H1 (cell line): ENCODE measurements around the gene PKMYT1. TPM values are rescaled to one million over a fixed set of nuclear protein-coding genes. Genes with fewer than 3 reads are reported as not detected.

Experiments used
- CTCF ChIA-PET: fragments of 300-600 bp; sonication (Branson Sonifier 250); formaldehyde crosslinking; loops from one replicate; lab custom pipeline; 2021; ENCODE audit not compliant: partially characterized antibody; lab: Charles Lee
- POLR2A ChIA-PET: fragments of 300-600 bp; sonication (Branson Sonifier 250); formaldehyde crosslinking; loops from one replicate; lab custom pipeline; 2021; ENCODE audit warnings: inconsistent platforms; ENCODE audit not compliant: partially characterized antibody; lab: Charles Lee
- DNase-seq, 2 experiments: peaks; one replicate each; pipeline versions ENCODE4 v3.0.0 to v3.0.0-alpha.2; 2010 to 2022; ENCODE audit warnings: low spot score in 2 of 2, low read depth in 1 of 2, mixed read lengths in 1 of 2
- FAIRE-seq: peaks from 2 replicates; lab custom pipeline; 2011; peaks lifted over from hg19 to GRCh38; lab: Jason Lieb, UNC
- H2AFZ ChIP-seq: 2 replicates; pipeline ENCODE4 v1.8.1; 2012; ENCODE audit warnings: low read length, inconsistent platforms
- H2AK5ac ChIP-seq: 2 replicates; pipeline ENCODE4 v1.6.1; 2013; ENCODE audit warnings: low read depth, low read length
- H2BK120ac ChIP-seq: replicated peaks from 2 replicates; pipeline ENCODE3; 2013; ENCODE audit warnings: low read depth, low read length, inconsistent platforms
- H2BK12ac ChIP-seq: 2 replicates; pipeline ENCODE4 v1.6.1; 2013; ENCODE audit warnings: low read depth, low read length
- H2BK15ac ChIP-seq: 2 replicates; pipeline ENCODE4 v1.6.1; 2013; ENCODE audit warnings: low read length
- H2BK20ac ChIP-seq: 2 replicates; pipeline ENCODE4 v1.6.1; 2013; ENCODE audit warnings: low read length
- H2BK5ac ChIP-seq: 2 replicates; pipeline ENCODE4 v1.6.1; 2013; ENCODE audit warnings: low read depth, low read length
- H3K14ac ChIP-seq: 2 replicates; pipeline ENCODE4 v1.6.1; 2013; ENCODE audit warnings: inconsistent platforms; ENCODE audit not compliant: insufficient read length
- H3K18ac ChIP-seq: 2 replicates; pipeline ENCODE4 v1.6.1; 2013; ENCODE audit warnings: low read length; ENCODE audit errors: extremely low read depth
- H3K23ac ChIP-seq: 2 replicates; pipeline ENCODE4 v1.6.1; 2013; ENCODE audit warnings: inconsistent platforms; ENCODE audit not compliant: insufficient read length
- H3K23me2 ChIP-seq: 2 replicates; pipeline ENCODE4 v1.6.1; 2013; ENCODE audit warnings: low read depth, low read length
- H3K27ac ChIP-seq: 2 replicates; pipeline ENCODE4 v1.6.1; 2011; ENCODE audit warnings: low read depth, low read length, inconsistent platforms
- H3K27me3 ChIP-seq, 4 experiments: replicated peaks in 1 of 4; 1 replicate in 1 of 4; 2 replicates in 3 of 4; pipeline versions ENCODE4 v1.6.1 to v1.8.1; 2011 to 2013; ENCODE audit warnings: low read length in 3 of 4, mild to moderate bottlenecking in 3 of 4, inconsistent platforms in 2 of 4, mixed read lengths in 2 of 4, moderate library complexity in 1 of 4; ENCODE audit not compliant: control insufficient read depth in 3 of 4, insufficient read depth in 3 of 4; ENCODE audit errors: extremely low read depth in 1 of 4
- H3K36me3 ChIP-seq, 4 experiments: 2 replicates each; pipeline versions ENCODE4 v1.6.1 to v1.8.1; 2011 to 2013; ENCODE audit warnings: mild to moderate bottlenecking in 4 of 4, low read length in 3 of 4, moderate library complexity in 2 of 4, control low read depth in 1 of 4, inconsistent platforms in 1 of 4; ENCODE audit not compliant: insufficient read depth in 4 of 4, control insufficient read depth in 2 of 4
- H3K4ac ChIP-seq: replicated peaks from 2 replicates; pipeline ENCODE3; 2013; ENCODE audit warnings: low read length, low read depth, mixed read lengths, inconsistent platforms; ENCODE audit not compliant: insufficient read length
- H3K4me1 ChIP-seq, 4 experiments: replicated peaks in 1 of 4; 1 replicate in 1 of 4; 2 replicates in 3 of 4; pipeline versions ENCODE4 v1.6.1 to v1.8.1; 2011 to 2013; ENCODE audit warnings: low read length in 3 of 4, inconsistent platforms in 2 of 4, mixed read lengths in 1 of 4; ENCODE audit not compliant: insufficient read depth in 4 of 4, control insufficient read depth in 3 of 4
- H3K4me2 ChIP-seq, 2 experiments: 2 replicates each; pipeline versions ENCODE4 v1.6.1 to v1.8.1; 2011 to 2013; ENCODE audit warnings: low read depth in 2 of 2, low read length in 2 of 2, control low read depth in 1 of 2, inconsistent platforms in 1 of 2, mild to moderate bottlenecking in 1 of 2; ENCODE audit not compliant: insufficient read depth in 1 of 2
- H3K4me3 ChIP-seq, 4 experiments: fragments of 200-600, 300-600 bp in 1 of 4; sonication (generic), shearing (Covaris generic), sonication (Bioruptor Twin) in 1 of 4; 2 replicates each; pipeline versions ENCODE4 v1.5.1 to v1.8.1; 2011 to 2016; ENCODE audit warnings: low read length in 4 of 4, low read depth in 3 of 4, control low read depth in 2 of 4, inconsistent platforms in 2 of 4, mild to moderate bottlenecking in 2 of 4, mixed read lengths in 1 of 4, moderate library complexity in 1 of 4; ENCODE audit not compliant: insufficient read depth in 2 of 4; ENCODE audit errors: extremely low read depth in 1 of 4
- H3K56ac ChIP-seq: replicated peaks from 2 replicates; pipeline ENCODE3; 2013; ENCODE audit warnings: low read depth, mild to moderate bottlenecking, mixed read lengths, low read length, inconsistent platforms; ENCODE audit not compliant: insufficient read length
- H3K79me1 ChIP-seq: 2 replicates; pipeline ENCODE4 v1.6.1; 2013; ENCODE audit warnings: low read depth, low read length, control low read depth
- H3K79me2 ChIP-seq, 2 experiments: 2 replicates each; pipeline versions ENCODE4 v1.6.1 to v1.8.1; 2012 to 2013; ENCODE audit warnings: low read length in 2 of 2, mild to moderate bottlenecking in 2 of 2, inconsistent platforms in 1 of 2; ENCODE audit not compliant: insufficient read depth in 2 of 2, control insufficient read depth in 1 of 2
- H3K9ac ChIP-seq, 4 experiments: replicated peaks in 1 of 4; 1 replicate in 1 of 4; 2 replicates in 3 of 4; pipeline versions ENCODE4 v1.6.1 to v1.8.1; 2011 to 2013; ENCODE audit warnings: low read depth in 3 of 4, low read length in 3 of 4, control low read depth in 2 of 4, mild to moderate bottlenecking in 2 of 4, moderate library complexity in 2 of 4, inconsistent platforms in 1 of 4; ENCODE audit errors: extremely low read depth in 1 of 4
- H3K9me3 ChIP-seq, 2 experiments: 2 replicates each; pipeline versions ENCODE4 v1.6.1 to v1.8.1; 2012 to 2013; ENCODE audit warnings: mild to moderate bottlenecking in 2 of 2, moderate library complexity in 2 of 2, control low read depth in 1 of 2, inconsistent platforms in 1 of 2, low read depth in 1 of 2, low read length in 1 of 2, mixed read lengths in 1 of 2; ENCODE audit not compliant: insufficient read depth in 2 of 2
- H4K20me1 ChIP-seq, 2 experiments: replicated peaks in 1 of 2; 2 replicates each; pipeline versions ENCODE3 to v1.8.1; 2011 to 2013; ENCODE audit warnings: inconsistent platforms in 2 of 2, low read length in 2 of 2, mild to moderate bottlenecking in 1 of 2; ENCODE audit not compliant: insufficient read depth in 2 of 2, control insufficient read depth in 1 of 2
- H4K5ac ChIP-seq: 2 replicates; pipeline ENCODE4 v1.6.1; 2013; ENCODE audit warnings: low read length, low read depth, mixed read lengths, inconsistent platforms; ENCODE audit not compliant: insufficient read length
- H4K8ac ChIP-seq: 2 replicates; pipeline ENCODE4 v1.8.0; 2013; ENCODE audit warnings: mild to moderate bottlenecking, moderate library complexity, low read length, inconsistent platforms; ENCODE audit not compliant: insufficient read depth; ENCODE audit errors: extremely low read depth
- H4K91ac ChIP-seq: replicated peaks from 2 replicates; pipeline ENCODE3; 2013; ENCODE audit warnings: low read length, mixed read lengths, inconsistent platforms; ENCODE audit not compliant: insufficient read length
- BRCA1 ChIP-seq: IDR thresholded peaks from 2 replicates; pipeline ENCODE4 v1.6.1; 2012; ENCODE audit warnings: low read depth, low read length, improper control_type of control experiment
- KDM5A ChIP-seq: fragments of 200-600 bp; IDR thresholded peaks from 2 replicates; pipeline ENCODE4 v1.7.1; 2012; ENCODE audit warnings: mild to moderate bottlenecking, low read length, inconsistent platforms, mixed read lengths
- TEAD4 ChIP-seq: IDR thresholded peaks from 2 replicates; pipeline ENCODE4 v1.6.1; 2012; ENCODE audit warnings: low read depth, low read length, inconsistent platforms, mixed read lengths
- YY1 ChIP-seq: IDR thresholded peaks from 2 replicates; pipeline ENCODE4 v1.6.1; 2011; ENCODE audit warnings: low read depth, mild to moderate bottlenecking, low read length
- WGBS, 2 experiments: shearing (Covaris generic) in 1 of 2; methylation state at CpG; one replicate each; pipeline versions ENCODE4 v1.1.6 to v1.1.7; 2013 to 2015; ENCODE audit warnings: low lambda C conversion rate in 2 of 2, mixed read lengths in 2 of 2, inconsistent platforms in 1 of 2, low coverage in 1 of 2, missing lambda C conversion rate in 1 of 2; ENCODE audit not compliant: insufficient replicate concordance in 2 of 2, insufficient coverage in 1 of 2, insufficient read length in 1 of 2; ENCODE audit errors: extremely low coverage in 1 of 2, missing lambda C conversion rate in 1 of 2; 5-methylcytosine and 5-hydroxymethylcytosine counted together
- polyA plus RNA-seq, 7 experiments: library from polyadenylated mRNA; depleted of rRNA in 3 of 7; stranded (reverse) in 5 of 7; unstranded in 2 of 7; fragments of >200 nt in 5 of 7; fragments of 200-250 nt in 2 of 7; gene quantifications; 1 replicate in 5 of 7; 2 replicates in 1 of 7; 4 replicates in 1 of 7; pipeline versions ENCODE4 v1.2.1 to v1.2.3, GENCODE V29; 2011 to 2013; ENCODE audit warnings: missing spikeins in 2 of 7, mixed read lengths in 2 of 7
- total RNA-seq: library from RNA; stranded (reverse); fragmentation: NEBNext Ultra II Directional; extraction: Animal tissue kit (Norgen Biotek cat#: 25700); gene quantifications from 2 replicates; pipeline ENCODE4 v1.2.1, GENCODE V29; 2021

Gene PKMYT1
- total and polyA plus RNA-seq, 2 of the 8 experiments (the other 6 are each of a cell fraction or from before 2014, with no cell fraction given): 74.7 to 85.2 TPM

- no peaks in the 10 kb centered on the region for H3K9me3 ChIP-seq
- peak overlapping the region in 1 of 2 experiments; percentile 44; a peak in 2 of 4 replicates for H3K4me2 ChIP-seq
- DNase-seq: no peak
- H3K36me3 ChIP-seq: no peaks in the 10 kb centered on the region
- H2BK20ac ChIP-seq: peak overlapping the region; percentile 86; the same call in 1 of the 2 replicates
- no peak overlapping the region; the same call in 1 of the 2 replicates for H2AFZ ChIP-seq
- no peak overlapping the region for H3K23ac ChIP-seq
- TF ChIP-seq KDM5A (no peak), BRCA1 (no peak), YY1 (0 out of 2 replicates have a peak, but pooled peaks have one; percentile 22), TEAD4 (no peak)
- ChIA-PET CTCF (interaction anchor here (0.6 to 1.7 kb wide), 10 partner anchors 10 to 117 kb away, joined by 3 to 7 read pairs (median 3); partner anchors contain the start of gene CLDN6), POLR2A (interaction anchor here (1.0 to 1.6 kb wide), 10 partner anchors 8 to 984 kb away, joined by 3 to 7 read pairs (median 4); partner anchors contain the start of genes KREMEN2 and TBL3)
- no peaks in the 10 kb centered on the region; a peak in 1 of 7 replicates for H3K27me3 ChIP-seq
- H3K4ac ChIP-seq: peak overlapping the region; percentile 66
- no peak for FAIRE-seq
- peak overlapping the region; percentile 33 for H3K56ac ChIP-seq
- H3K18ac ChIP-seq: peak overlapping the region; percentile 87
- H3K9ac ChIP-seq: no peak overlapping the region
- 77% methylated on average over 9 of the region's 21 CpGs; no CpG with 5 or more reads in 1 of the 2 experiments for WGBS, 2 experiments
- H2BK120ac ChIP-seq: no peak overlapping the region
- H4K91ac ChIP-seq: peak overlapping the region; percentile 78
- peak overlapping the region; percentile 94; the same call in 1 of the 2 replicates for H2BK12ac ChIP-seq
- H2BK15ac ChIP-seq: peak overlapping the region; percentile 46; the same call in 1 of the 2 replicates
- peak overlapping the region; percentile 43 for H4K8ac ChIP-seq
- peaks cover 3 to 26% (median 19%) of the 10 kb centered on the region in 4 experiments for H3K4me1 ChIP-seq
- H3K27ac ChIP-seq: no peak overlapping the region; the same call in 1 of the 2 replicates
- H3K79me1 ChIP-seq: no peaks in the 10 kb centered on the region
- H3K4me3 ChIP-seq: no peak overlapping the region
- H2AK5ac ChIP-seq: 0 out of 2 replicates have a peak overlapping the region, but pooled peaks have one; percentile 86
- no peaks in the 10 kb centered on the region; the same call in 1 of the 2 replicates for H3K23me2 ChIP-seq
- no peaks in the 10 kb centered on the region for H4K20me1 ChIP-seq
- H3K79me2 ChIP-seq: no peaks in the 10 kb centered on the region
- peak overlapping the region; percentile 27 for H4K5ac ChIP-seq
- H3K14ac ChIP-seq: no peak overlapping the region
- H2BK5ac ChIP-seq: peak overlapping the region; percentile 66; the same call in 1 of the 2 replicates
Observed at GRCh38 chr16:2955779-2956578, 24.3 kb downstream of the PKMYT1 start.
